Germinal center (tissue), 1 donor: Measurements from ENCODE around the gene RPL36A.
A peak's percentile ranks its signal among the peaks of the same experiment; 100 is the strongest.

Source experiments
- DNase-seq: peaks from one replicate; pipeline ENCODE4 v3.0.0; 2012; ENCODE audit warnings: mixed read lengths, low spot score

Gene RPL36A

DNA sequence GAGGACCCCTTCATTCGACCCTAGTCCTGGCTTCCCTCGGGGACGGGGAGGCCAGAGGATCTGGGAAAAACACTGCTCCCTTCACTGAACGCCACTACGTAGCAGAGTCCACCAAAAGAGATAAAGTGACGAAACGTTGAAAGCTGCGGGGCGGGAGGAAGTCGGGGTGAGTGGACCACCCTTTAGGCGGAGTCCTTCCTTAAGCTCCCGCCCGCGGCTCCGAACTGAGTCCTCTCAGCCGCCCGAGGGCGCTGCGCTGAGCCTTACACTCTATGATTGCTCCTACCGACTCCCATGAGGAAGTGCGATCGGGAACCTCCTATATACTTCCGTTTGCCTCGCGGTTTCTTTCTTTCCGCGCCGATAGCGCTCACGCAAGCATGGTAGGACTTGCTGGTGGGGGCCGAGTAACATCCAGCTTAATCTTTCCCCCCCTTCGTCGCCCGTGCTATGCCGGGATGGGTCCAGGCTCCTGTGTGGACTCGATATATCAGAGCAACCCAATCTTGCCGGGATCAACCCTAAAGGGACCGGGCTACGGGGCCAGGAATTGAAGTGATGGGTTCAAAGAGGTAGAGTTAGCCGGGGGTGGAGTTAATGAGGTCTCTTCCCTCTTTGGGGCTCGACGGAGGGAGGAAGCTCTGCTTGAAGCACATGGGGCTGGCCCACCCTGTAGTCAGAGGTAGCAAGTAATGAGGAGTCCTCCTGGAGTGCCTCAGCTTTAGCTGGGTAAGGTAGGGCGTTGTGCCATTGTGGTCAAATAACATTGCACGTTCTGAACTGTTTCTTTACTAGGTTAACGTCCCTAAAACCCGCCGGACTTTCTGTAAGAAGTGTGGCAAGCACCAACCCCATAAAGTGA, at the start of gene RPL36A:
Gene RPL36A, plus strand, starts transcription at position 348 of the 862 bp plus-strand sequence. Its CDS starts 33 bp downstream, at position 381.
- peak; percentile 69 for DNase-seq

DNA sequence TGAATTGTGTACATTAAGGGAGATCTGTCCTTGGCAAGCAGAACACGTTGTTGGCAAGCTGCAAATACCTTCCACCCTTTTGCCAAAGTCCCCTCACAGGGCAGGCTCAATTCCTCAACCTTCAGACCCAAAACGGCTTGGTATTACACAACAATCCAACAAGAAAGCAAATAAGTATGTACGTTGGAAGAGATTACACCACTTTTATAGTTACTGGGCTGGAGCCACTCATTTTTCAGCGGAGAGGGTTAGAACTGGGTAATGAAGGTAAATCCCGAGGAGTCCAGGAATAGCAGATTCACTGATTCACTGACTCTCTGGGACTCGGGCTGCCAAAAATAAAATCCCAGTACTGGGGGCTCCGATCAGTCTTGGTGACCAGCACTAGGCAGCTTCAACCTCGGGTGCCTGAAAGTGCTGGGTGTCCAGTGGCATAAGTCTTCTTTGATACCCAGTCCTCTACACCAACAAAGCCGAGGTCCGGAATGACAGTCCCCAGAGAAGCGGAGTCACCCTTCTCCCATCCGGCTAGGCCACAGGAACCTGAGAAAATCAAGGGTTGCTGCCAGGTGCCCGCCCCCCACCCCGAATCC, 42.9 kb upstream of the RPL36A start:
- DNase-seq = no peak

DNA sequence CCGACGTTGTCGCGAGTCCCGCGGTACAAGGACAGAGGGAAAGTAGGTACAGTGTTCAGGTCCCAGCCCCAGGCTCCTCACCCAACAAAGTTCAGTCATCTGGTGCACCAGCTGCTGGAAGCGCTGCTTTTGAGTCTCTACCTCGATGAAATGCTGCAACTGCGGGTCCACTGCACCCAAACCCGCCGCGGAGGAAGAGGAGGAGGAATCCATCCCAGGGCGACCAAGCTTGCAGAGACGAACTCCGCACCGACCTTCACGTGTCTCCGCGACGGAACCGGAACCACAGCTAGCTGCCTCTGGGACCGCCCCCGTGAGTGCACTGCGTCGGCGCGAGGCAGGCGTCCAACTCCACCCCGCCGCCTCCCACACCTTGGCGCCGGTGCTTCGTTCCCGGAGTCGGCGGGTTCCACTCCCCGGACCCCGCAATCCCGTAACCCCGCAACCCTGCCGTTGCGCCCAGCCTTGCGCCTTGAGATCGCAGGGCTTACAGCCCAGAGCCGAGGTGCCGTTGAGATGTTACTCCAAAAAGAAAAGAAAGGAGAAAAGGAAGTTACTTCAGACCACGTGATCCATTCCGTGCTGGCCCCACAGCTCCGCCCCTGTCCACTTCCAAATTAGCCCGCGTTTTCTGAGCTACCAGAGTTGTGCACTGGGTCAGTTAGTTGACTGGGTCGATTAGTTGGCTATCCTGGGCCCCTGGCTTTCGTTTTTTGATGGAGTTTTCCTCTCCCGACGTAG, 42.2 kb upstream of the RPL36A start, which contains the start of gene TIMM8A:
Gene TIMM8A, minus strand, starts transcription at position 291 of the 741 bp plus-strand sequence. Its CDS starts 78 bp downstream, at position 213.
- DNase-seq = peak; percentile 83

DNA sequence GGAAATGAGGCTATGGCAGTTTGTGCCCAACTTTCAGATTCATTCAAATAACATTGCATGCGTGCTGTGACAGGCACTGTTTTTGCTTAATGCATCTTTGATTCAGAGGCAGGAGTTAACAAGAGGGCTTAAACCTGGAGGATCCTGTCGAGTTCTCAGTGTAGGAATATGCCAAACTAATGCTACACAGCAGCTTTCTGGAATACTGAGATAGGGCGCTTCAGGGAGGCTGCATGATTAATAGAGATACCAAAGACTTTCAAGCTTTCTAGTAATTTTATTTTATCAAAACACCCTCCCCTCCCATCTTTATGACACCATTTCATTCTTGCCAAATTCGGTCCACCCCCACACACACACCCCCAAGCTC, 41.6 kb upstream of the RPL36A start:
- DNase-seq = no peak

DNA sequence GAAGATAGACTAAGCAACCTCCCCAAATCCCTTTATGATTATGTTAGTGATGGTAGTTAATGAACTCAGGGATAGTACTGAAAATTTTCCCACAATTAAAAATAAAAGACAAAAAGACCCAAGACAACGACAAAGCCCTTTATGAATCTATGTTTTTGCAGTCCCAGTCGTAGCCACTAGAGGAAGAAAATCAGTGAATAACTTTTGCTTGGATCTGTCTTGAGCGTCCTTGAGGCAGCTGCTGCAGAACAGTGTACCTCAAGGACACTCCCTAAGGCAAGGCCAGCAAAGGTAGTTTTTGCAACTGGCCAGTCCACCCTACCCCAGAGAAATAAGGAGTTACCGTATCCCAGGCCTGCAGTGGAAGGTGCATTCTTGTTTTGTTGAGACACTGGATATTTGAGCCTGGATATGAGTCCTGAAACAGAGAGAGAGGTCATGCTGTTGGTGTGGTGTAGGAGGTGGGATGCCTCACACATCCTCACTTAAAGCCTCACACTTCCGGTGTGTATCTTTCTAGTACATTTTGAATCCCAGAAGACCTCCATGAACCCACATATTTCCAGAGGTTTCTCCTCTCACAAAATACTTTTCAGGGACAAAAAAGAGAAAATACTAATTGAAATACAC, 33.5 kb upstream of the RPL36A start:
- no peak for DNase-seq

DNA sequence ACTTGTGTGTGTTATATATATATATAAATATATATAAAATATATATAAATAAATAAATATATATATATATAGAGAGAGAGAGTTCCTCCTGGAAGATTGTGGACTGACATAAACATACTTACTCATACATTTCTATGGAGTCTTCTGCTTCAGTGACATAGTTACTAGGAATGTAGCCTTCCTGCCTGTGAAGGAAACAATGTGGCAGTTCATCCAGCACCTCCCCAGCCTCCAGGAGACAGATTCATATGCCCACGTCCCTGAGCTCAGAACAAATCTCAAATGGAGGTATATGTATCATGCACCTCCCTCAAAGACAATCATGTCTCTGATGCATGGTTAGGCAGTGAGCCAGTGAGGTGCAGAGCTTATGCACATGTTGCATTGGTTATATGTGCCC, 30.8 kb upstream of the RPL36A start:
- no peak for DNase-seq

DNA sequence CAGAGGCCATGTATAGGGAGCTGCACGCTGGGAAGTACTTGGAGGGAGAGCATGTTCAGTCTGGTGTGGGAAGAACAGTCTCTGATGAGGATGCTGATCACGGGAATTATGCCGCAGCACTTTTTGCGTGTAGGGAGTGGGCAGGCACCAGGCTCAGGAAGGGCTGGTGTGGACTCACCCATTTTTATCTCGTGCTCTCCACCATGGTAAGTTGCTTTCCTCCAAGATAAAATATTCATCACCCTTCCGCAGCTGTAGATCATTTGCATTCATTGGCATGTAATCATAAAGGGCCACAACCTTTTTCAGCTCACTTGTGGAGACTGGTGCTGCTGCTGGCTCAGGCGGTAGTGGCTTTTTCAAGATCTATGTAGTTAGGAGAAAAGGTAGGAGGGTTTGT, 30.4 kb upstream of the RPL36A start:
- no peak for DNase-seq

DNA sequence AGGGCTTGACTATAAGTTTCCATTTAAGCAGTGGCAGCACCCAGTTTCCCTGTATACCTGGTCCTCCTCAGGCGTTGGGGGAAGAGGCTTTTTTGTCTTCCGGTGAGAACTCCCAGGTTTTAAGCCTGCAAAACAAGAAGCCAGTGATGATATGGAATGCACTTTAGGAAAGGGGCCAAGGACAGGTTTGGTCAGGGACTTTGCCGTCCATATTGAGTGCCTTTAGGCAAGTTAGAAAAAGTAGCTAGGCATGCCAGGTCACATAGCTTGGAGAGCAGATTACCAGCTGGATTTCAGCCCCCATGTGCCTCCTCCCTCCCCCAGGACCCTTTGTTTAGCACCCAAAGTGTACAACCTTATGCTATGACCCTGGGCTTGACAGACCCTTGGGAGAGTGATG, 28.7 kb upstream of the RPL36A start:
- DNase-seq = no peak

DNA sequence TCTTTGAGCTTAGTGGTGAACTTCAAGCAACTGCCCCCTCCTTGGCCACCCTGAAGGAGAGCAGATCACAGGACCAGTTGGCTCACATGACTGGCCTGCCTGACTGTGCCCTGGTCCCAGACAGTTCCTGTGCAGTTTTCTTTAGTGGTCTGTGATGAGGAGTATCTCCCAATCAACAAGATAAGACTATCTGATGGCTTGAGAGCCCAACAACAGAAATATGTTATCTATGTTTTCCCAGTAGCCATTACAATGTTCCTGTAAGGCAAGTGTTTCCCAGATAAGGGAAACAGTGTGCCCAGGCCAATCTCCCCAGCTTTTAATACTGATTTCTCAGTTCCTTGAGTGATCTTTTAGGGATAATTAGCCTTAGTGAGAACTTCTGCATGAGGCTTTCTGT, 28.1 kb upstream of the RPL36A start:
- no peak for DNase-seq

DNA sequence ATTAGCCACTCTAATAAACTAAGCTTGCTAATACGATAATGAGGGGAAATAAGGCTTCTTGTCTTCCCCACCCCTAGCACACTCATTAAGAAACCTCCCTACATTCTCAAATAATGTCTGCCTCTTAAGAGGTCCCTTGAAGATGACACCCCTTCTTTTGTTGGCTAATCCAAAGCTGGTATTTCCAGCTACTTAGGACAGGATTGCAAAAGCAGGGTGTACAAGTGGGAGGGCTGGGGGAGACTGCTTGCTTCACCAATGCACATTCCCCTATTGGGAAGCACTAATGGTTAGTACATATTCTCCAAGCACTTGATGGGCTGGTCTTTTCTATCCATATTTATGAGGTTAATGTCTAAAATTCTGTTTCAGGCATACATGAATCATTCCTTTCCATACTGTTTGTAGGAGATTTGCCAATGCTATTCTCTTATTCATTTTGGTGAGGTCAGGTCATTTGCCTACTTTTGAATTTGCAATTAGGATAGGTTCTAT, 25.5 kb upstream of the RPL36A start:
- no peak for DNase-seq

DNA sequence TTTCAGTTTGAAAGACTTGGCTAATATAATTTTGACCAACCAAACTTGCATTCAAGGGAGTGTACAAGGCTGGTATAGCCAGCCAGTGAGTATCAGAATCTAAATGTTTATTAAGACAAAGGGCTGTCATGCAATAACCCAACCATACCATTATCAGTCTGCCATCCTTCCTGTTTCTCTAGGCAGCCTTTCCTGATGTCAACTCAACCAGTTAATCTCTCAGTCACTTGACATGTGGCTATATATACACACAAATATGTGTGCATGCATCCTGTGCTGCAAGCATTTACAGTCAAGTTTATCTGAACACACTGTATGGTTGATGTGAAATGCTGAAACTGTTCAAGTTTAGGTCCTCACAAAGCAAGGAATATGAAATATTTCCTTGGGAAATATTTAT, 22.0 kb upstream of the RPL36A start:
- DNase-seq = no peak

DNA sequence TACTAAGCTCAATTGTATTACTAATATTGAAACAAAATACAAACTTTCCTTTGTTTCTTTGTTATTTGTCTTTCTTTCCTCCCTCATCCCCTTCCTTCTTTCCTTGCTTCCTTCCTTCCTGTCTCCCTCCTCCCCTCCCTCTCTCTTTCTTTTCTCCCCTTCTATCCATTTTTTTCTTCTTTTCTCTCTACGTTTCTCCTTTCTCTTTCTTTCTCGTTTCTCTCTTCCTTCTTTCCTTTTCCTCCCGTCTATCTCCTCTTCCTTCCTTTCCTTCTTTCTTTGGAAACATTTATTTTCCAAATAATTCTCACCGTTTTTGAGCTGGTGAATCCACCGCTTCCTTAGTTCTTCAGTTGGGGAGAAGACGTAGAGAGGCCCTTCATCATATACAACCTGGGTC, 21.1 kb upstream of the RPL36A start:
- DNase-seq = no peak

DNA sequence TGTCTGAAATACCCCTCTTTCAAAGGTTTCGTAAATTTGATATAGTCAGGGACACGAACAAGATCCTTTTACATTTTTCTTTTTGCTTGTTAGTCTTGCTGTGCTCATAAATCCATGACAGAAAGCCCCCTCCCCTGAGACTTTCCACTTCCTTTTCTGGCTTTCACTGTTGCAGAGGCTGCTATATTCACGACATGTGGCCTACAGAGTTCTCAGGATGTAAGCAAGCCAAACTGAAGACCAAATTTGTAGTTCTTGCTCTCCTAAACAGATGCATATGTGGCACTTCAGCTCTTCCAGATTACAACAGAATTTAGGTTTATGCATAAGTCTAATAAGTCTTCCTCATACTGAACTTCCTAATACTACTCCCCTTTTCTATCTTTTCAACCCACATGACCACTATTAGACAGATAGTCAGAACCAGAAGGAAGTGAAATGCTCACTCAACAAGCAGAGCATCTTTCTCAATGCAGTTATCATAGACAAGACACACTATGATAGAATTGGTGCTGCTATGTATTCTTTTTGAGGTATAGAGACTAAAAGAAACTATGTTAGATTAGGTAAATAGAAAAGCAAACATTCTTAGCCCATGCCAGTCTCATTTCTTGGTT, 19.8 kb upstream of the RPL36A start:
- DNase-seq = peak; percentile 16

DNA sequence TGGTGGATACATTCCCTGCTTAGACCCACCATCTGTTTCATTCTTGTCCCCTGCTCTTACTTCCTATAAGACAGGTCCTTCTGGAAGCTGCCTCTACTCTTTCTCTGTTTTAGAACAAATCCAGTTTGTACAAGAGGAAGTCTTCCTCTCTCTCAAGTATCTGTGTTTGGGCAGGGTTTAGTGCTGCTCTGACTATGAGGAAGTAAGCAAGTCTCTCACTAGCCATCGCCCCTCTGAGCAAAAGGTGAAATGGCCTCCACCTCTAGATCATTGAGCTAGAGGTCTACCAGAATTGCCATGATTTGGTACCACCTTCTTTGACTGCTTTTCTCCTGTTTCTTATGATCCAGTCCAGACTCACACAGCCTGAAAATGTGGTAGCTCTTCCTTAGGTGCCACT, 13.3 kb upstream of the RPL36A start:
- peak; percentile 3 for DNase-seq

DNA sequence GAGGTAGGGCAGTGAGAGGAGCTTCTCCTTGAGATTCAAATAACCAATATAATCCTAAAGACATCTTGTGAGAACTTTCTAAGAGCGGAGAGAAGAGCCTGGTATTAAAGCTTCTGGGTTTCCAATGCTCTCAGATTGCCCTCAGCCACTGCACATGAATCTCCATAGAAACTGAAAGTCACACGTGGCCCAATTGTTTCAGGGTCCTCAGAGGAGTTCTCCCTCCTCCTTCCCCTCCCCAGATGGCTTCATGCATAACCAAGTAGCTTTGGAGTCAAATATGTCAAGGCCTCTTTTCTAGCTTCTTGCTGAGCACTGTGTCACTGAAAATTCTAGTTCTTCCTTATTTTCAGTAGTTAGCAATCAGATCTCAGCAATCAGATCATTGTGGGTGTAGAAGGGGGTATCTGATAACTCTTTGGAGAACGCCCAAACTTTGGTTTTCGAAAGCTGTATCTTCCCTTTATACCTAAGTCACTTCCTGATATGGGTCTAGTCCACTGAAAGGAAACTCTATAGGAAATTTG, 7.1 kb upstream of the RPL36A start:
- DNase-seq = peak; percentile 45

DNA sequence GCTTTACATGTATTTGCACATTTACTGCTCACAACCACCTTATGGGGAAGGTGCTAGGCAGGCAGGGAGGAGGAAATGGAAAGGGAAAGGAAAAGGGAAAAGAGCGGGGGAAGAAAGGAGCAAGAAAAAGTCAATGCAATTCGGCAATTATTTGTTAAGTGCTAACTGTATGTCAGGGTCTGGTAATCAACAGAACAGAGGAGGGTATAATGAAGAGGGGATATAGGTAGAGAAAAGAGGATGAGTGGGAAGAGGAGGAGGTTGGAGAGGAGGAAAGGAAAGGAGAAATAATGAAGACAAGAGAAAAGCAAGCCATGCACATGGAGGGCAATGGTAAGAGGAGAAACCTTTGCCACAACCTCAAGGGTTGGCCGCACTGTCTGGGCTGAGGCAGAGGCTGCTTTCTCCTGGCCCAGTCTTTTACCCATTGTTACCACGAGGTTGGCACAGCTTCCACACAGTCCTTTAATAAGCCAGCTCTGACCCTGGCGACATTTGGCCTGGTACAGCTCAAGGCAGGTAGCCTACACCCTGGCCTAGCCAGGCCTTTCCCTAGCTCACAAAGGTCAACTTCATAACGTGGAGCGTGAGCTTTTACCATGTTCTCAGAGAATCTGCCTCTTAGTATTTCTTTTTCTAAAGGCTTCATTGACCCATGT, 5.7 kb upstream of the RPL36A start:
- no peak for DNase-seq

DNA sequence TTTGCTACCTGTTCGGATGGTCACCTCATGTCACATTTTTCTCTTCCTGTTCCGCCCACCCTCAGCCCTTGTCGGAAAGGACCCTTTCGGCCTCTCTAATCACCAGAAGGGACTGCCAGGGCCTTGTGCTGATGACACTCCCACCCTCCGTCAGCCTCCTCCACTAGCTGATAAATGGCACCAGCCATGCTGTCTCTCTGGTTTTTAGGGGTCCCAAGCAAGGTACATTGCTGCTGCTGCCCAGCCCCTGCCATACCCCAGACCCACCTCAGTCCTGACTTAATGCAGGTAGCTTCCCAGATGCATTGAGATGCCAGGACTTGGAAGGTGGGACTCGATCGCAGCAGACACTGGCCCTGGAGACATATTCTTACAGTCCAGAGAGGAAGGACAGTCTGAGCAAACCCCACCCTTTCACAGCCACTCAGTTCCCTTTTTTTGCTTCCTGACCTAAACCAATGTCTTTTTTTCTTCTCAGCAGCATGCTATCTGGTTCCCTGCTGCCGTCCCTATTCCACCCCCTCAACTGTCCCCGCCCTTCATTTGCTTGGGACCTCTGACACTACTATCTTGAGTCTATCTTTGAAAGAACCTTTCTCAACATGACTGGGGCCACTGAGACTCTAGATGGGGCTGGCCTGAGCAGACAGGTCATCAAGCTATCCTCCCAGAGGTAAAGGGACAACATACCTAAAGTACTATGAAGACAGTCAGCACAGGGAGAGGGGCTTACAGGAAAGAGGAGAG, 4.8 kb upstream of the RPL36A start, which contains the start of gene BTK:
Gene BTK, minus strand, starts transcription at position 397 of the 747 bp plus-strand sequence. CDS start 10,907 bp downstream, outside the sequence.
- peak; percentile 69 for DNase-seq

DNA sequence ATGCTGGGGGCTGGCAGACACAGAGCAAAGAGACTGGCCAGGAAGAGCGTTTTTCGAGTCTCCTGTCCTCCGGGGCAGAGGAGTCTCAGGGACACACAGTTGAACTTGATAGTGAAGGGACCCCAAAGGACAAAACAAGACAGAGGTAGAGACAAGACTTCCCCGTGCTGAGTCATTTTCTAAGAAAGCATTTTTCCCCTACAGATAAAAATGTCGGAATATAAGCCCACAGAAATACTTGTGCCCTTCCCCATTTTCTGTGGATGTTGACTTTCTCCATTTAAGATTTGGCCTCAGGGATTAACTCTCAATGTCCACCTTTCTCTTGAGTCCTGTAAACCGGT, 4.3 kb upstream of the RPL36A start:
- DNase-seq = no peak

DNA sequence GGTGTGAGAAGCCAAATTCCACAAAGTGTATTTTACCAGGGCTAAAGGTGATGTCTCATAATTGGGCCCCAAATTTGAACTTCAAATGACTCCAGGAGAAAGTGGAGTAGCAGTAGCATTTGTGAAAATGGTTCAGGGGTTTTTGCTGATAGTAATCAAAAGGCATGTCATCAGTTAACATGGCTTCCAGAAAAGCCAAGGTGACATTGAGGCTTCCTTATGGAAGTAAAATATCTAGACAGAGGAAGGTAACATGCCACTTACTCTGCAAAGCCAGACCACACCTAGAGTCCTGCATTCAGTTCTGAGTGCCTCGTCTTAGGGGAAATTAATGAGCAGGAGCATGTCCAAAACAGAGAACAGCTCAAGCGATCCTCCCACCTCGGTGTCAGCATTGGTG, 2.2 kb upstream of the RPL36A start:
- DNase-seq = no peak

DNA sequence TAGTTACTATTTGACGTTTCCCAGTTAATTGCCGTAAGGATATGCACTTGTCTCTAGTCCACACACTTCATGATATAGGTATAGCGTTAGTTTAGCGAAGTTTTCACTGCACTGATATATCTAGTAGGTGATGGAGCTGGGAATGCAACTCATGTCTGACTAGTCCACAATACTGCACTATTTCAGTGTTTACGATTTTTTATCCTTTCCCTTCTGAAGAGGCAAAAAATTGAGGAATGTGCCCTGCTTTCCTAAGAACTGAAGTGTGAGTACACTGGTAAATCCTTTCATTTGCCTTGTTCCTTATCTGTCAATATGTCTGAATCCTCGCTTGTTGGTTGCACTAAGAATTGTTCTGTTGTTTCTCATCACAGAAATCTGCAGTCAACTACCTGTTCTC, 1.0 kb downstream of the RPL36A start:
- no peak for DNase-seq
